ENCODE measurements around the gene ERGIC3.

DNA sequence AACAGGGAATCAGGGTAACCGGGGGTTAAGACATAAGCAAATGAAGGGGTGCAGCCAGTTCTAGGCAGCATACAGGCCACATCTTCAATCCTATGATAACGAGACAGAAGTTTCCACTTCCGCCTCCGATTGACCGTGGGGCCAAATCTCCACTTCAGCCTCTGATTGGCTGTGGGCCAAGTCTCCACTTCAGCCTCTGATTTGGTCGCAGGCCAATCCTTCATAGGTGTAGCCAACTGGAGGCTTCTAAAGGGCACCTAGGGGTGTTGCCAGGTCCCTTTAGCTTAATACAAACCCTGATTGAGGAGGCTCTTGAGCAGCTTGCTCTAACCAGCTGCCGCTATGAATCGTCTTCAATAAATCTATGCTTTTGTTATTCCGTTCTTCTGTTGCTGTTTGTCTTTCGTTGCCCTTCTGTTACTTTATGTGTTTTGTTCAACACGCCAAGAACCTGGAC is 2.1 kb upstream of the ERGIC3 start:
- no peak for TF ChIP-seq EZH2 (IDR thresholded peaks at IDR 0.05; ENCODE audit: borderline replicate concordance, low read length)
- TF ChIP-seq, protein P1, sequence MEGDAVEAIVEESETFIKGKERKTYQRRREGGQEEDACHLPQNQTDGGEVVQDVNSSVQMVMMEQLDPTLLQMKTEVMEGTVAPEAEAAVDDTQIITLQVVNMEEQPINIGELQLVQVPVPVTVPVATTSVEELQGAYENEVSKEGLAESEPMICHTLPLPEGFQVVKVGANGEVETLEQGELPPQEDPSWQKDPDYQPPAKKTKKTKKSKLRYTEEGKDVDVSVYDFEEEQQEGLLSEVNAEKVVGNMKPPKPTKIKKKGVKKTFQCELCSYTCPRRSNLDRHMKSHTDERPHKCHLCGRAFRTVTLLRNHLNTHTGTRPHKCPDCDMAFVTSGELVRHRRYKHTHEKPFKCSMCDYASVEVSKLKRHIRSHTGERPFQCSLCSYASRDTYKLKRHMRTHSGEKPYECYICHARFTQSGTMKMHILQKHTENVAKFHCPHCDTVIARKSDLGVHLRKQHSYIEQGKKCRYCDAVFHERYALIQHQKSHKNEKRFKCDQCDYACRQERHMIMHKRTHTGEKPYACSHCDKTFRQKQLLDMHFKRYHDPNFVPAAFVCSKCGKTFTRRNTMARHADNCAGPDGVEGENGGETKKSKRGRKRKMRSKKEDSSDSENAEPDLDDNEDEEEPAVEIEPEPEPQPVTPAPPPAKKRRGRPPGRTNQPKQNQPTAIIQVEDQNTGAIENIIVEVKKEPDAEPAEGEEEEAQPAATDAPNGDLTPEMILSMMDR (IDR thresholded peaks at IDR 0.05; ENCODE audit: low read length) = no peak
